Upper lobe of right lung (tissue), 1 donor: ENCODE data around the gene SPINK6. TPM values are rescaled to one million over a fixed set of nuclear protein-coding genes. Genes with fewer than 3 reads are reported as not detected.

Experiments used
- ATAC-seq: fragments of 200-7000 bp; cut with Tn5 transposase; one replicate; pipeline ENCODE4 v1.9.1; 2020; ENCODE audit warnings: mild to moderate bottlenecking, moderate library complexity
- DNase-seq: peaks from one replicate; pipeline ENCODE4 v3.0.0-alpha.2; 2020
- H3K27ac ChIP-seq: fragments of 200-600 bp; one replicate; pipeline ENCODE4 v1.8.0; 2022
- H3K27me3 ChIP-seq: fragments of 200-600 bp; one replicate; pipeline ENCODE4 v1.8.0; 2022; ENCODE audit warnings: mild to moderate bottlenecking
- H3K36me3 ChIP-seq: fragments of 200-600 bp; one replicate; pipeline ENCODE4 v1.8.0; 2022
- H3K4me1 ChIP-seq: fragments of 200-600 bp; one replicate; pipeline ENCODE4 v1.8.0; 2022
- H3K4me3 ChIP-seq: fragments of 200-600 bp; one replicate; pipeline ENCODE4 v1.8.0; 2022; ENCODE audit warnings: mild to moderate bottlenecking
- H3K9me3 ChIP-seq: fragments of 200-600 bp; one replicate; pipeline ENCODE4 v1.8.0; 2022
- CTCF ChIP-seq: fragments of 200-600 bp; IDR thresholded peaks from one replicate; pipeline ENCODE4 v1.8.0; 2022; ENCODE audit warnings: antibody characterized with exemption
- intact Hi-C: fragments of 100-400 bp; cut with DNase I; formaldehyde crosslinking; loops from one replicate; pipeline ENCODE4 v1.11.0; 2022
- total RNA-seq: library from RNA; stranded (reverse); fragmentation: NEBNext Ultra II Directional; extraction: Animal tissue kit (Norgen Biotek cat#: 25700); gene quantifications from one replicate; pipeline ENCODE4 v1.2.1, GENCODE V29; 2021
- donor health status: DM: no; HTN: yes; CAD: no; lungs with severe emphysema.

The SPINK6 gene
- total RNA-seq, 1 donor from 2014 or later = not detected

DNA sequence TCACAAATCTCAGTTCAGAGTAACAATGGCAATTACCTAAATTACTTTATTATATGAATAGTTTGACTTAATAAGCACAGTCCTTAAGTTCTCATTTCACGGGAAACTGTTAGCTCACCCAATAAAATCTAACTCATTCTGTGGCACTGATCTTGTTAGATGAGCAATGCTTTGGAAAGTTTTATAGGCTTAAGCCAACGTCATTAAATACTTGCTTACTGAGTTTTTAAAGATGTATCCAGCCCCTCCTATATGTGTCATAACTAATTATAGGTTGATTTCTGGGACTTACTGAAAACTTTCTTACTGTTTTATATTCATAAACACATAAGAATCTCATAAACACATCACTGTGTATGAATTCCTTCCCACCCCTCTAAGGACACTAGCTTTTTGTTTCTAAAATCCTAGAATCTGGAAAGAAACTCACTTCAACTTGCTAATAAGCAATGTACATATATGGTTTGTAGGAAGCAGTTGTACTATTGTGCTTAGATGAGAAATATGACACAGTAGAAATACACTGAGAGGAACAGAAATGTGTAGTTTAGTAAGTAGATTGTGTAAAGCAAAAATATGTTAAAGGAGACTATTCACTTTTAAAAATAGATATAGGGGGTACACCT lies 21.4 kb downstream of the SPINK6 start:
- H3K4me3 ChIP-seq = no peak overlapping the region
- TF ChIP-seq CTCF = no peak
- no peaks in the 10 kb centered on the region for H3K9me3 ChIP-seq
- no peak overlapping the region for H3K27ac ChIP-seq
- no peaks in the 10 kb centered on the region for H3K4me1 ChIP-seq
- intact Hi-C loops = no loop called here
- H3K36me3 ChIP-seq = no peaks in the 10 kb centered on the region
- ATAC-seq (no peak), DNase-seq (no peak)
- H3K27me3 ChIP-seq = no peaks in the 10 kb centered on the region

DNA sequence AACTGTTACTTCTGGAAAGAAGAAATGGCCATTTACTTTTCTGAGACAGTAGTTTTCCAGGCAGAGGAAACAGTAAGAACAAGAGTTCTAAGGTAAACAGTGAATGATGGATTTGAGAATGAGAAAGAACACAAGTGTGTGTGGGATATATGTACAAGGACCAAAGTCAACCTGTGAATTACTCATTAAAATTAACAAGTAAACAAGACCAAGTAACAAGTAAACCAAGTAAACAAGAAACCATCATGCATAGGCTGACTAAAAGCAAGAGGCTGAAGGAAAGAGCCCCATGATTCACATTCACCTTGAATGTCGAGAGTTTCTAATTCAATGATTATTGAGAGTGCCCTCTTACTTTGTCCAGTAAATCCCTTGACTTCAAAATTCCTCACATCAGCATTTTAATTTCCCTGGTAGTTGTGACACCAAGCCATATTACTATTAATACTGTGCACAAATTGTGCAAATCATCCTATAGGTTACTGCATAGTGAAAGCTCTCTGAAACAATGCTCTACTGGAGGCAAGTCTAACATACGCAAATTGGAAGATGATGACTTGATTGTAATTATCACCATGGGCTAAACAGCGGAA lies 25.6 kb downstream of the SPINK6 start:
- H3K4me3 ChIP-seq = no peak overlapping the region
- no peak for DNase-seq
- no peaks in the 10 kb centered on the region for H3K36me3 ChIP-seq
- TF ChIP-seq CTCF = no peak
- no peaks in the 10 kb centered on the region for H3K4me1 ChIP-seq
- no peaks in the 10 kb centered on the region for H3K27me3 ChIP-seq
- no peak for ATAC-seq
- no peaks in the 10 kb centered on the region for H3K9me3 ChIP-seq
- no peak overlapping the region for H3K27ac ChIP-seq
- intact Hi-C loops = no loop called here

DNA sequence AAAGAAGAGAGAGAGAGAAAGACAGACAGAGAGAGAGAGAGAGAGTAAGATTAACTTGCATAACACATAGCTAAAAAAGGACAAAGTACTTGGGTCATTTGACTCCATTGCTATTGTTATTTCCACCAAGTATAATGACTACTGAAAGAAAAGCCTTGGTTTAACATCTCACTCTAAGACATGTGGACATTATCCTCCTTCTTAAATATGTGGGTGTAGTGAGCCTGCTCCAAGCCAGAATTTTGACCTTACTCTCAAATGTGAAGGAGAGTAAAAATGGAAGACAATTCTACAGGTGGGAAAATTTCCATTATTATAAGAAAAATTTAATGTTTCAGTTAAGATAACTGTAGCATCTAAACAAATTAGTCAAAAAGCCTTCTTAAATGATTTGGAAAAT lies 27.0 kb downstream of the SPINK6 start:
- intact Hi-C loops = no loop called here

GRCh38 chr5:148230240-148230639 lies 27.4 kb downstream of the SPINK6 start:
- H3K27ac ChIP-seq = no peak overlapping the region
- no peaks in the 10 kb centered on the region for H3K4me1 ChIP-seq
- H3K27me3 ChIP-seq = no peaks in the 10 kb centered on the region
- no peak for TF ChIP-seq CTCF
- no peak overlapping the region for H3K4me3 ChIP-seq
- H3K36me3 ChIP-seq = no peaks in the 10 kb centered on the region
- no peaks in the 10 kb centered on the region for H3K9me3 ChIP-seq
- no peak for DNase-seq
- ATAC-seq = no peak
- intact Hi-C loops = no loop called here

More for the DNA sequence above, 27.0 kb downstream of the SPINK6 start:
- H3K27ac ChIP-seq = no peak overlapping the region
- TF ChIP-seq CTCF = no peak
- ATAC-seq = no peak
- no peaks in the 10 kb centered on the region for H3K36me3 ChIP-seq
- H3K9me3 ChIP-seq = no peaks in the 10 kb centered on the region
- H3K4me3 ChIP-seq = no peak overlapping the region
- no peaks in the 10 kb centered on the region for H3K27me3 ChIP-seq
- no peak for DNase-seq
- H3K4me1 ChIP-seq = no peaks in the 10 kb centered on the region

DNA sequence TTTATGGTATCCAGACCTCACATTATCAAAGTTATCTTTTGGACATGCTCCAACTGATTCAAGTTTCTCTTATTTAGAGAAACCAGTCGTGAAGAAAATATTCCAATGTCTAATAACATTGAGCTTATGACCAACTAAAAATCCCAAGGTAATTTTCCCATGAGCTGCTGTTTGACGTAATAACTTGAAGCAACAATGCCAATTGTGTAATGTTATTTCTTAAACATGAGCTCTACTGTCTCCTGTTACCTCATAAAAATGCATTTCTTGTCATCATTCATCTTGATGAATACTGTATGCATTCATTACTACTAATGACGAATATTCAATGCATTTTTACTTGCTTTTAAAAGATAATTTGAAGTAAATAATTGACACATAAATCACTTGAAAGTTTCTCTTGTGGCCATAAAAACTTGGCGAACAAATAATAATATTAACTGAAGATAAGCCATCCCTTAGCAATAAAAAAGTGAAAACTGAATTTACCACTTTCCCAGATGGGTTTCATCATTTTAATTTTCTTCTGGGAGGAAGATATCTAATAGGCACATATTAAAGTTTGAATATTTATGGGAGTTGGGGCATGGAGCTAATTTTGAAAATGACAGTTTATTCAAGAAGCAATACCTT lies 35.1 kb downstream of the SPINK6 start:
- Histone ChIP-seq H3K9me3 (no peaks in the 10 kb centered on the region), H3K27me3 (no peaks in the 10 kb centered on the region), H3K4me1 (no peaks in the 10 kb centered on the region), H3K27ac (no peak overlapping the region), H3K36me3 (no peaks in the 10 kb centered on the region), H3K4me3 (no peak overlapping the region)
- ATAC-seq (no peak), DNase-seq (no peak)
- intact Hi-C loops = no loop called here
- TF ChIP-seq CTCF = no peak
